ENCODE measurements around the gene TMED1. TPM values are rescaled to one million over a fixed set of nuclear protein-coding genes. Genes with fewer than 3 reads are reported as not detected.

TMED1 gene
- total and polyA plus RNA-seq, 2 of the 8 experiments (the other 6 are each of a cell fraction or from before 2014, with no cell fraction given), result 26.9 to 31.9 TPM

- TF ChIP-seq, protein P1, sequence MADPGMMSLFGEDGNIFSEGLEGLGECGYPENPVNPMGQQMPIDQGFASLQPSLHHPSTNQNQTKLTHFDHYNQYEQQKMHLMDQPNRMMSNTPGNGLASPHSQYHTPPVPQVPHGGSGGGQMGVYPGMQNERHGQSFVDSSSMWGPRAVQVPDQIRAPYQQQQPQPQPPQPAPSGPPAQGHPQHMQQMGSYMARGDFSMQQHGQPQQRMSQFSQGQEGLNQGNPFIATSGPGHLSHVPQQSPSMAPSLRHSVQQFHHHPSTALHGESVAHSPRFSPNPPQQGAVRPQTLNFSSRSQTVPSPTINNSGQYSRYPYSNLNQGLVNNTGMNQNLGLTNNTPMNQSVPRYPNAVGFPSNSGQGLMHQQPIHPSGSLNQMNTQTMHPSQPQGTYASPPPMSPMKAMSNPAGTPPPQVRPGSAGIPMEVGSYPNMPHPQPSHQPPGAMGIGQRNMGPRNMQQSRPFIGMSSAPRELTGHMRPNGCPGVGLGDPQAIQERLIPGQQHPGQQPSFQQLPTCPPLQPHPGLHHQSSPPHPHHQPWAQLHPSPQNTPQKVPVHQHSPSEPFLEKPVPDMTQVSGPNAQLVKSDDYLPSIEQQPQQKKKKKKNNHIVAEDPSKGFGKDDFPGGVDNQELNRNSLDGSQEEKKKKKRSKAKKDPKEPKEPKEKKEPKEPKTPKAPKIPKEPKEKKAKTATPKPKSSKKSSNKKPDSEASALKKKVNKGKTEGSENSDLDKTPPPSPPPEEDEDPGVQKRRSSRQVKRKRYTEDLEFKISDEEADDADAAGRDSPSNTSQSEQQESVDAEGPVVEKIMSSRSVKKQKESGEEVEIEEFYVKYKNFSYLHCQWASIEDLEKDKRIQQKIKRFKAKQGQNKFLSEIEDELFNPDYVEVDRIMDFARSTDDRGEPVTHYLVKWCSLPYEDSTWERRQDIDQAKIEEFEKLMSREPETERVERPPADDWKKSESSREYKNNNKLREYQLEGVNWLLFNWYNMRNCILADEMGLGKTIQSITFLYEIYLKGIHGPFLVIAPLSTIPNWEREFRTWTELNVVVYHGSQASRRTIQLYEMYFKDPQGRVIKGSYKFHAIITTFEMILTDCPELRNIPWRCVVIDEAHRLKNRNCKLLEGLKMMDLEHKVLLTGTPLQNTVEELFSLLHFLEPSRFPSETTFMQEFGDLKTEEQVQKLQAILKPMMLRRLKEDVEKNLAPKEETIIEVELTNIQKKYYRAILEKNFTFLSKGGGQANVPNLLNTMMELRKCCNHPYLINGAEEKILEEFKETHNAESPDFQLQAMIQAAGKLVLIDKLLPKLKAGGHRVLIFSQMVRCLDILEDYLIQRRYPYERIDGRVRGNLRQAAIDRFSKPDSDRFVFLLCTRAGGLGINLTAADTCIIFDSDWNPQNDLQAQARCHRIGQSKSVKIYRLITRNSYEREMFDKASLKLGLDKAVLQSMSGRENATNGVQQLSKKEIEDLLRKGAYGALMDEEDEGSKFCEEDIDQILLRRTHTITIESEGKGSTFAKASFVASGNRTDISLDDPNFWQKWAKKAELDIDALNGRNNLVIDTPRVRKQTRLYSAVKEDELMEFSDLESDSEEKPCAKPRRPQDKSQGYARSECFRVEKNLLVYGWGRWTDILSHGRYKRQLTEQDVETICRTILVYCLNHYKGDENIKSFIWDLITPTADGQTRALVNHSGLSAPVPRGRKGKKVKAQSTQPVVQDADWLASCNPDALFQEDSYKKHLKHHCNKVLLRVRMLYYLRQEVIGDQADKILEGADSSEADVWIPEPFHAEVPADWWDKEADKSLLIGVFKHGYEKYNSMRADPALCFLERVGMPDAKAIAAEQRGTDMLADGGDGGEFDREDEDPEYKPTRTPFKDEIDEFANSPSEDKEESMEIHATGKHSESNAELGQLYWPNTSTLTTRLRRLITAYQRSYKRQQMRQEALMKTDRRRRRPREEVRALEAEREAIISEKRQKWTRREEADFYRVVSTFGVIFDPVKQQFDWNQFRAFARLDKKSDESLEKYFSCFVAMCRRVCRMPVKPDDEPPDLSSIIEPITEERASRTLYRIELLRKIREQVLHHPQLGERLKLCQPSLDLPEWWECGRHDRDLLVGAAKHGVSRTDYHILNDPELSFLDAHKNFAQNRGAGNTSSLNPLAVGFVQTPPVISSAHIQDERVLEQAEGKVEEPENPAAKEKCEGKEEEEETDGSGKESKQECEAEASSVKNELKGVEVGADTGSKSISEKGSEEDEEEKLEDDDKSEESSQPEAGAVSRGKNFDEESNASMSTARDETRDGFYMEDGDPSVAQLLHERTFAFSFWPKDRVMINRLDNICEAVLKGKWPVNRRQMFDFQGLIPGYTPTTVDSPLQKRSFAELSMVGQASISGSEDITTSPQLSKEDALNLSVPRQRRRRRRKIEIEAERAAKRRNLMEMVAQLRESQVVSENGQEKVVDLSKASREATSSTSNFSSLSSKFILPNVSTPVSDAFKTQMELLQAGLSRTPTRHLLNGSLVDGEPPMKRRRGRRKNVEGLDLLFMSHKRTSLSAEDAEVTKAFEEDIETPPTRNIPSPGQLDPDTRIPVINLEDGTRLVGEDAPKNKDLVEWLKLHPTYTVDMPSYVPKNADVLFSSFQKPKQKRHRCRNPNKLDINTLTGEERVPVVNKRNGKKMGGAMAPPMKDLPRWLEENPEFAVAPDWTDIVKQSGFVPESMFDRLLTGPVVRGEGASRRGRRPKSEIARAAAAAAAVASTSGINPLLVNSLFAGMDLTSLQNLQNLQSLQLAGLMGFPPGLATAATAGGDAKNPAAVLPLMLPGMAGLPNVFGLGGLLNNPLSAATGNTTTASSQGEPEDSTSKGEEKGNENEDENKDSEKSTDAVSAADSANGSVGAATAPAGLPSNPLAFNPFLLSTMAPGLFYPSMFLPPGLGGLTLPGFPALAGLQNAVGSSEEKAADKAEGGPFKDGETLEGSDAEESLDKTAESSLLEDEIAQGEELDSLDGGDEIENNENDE (IDR thresholded peaks at IDR 0.05; ENCODE audit: insufficient replicate concordance, low read length), result no peak
- peak; percentile 87 to 96 (median 88) for TF ChIP-seq CTCF (IDR thresholded peaks at IDR 0.05; ENCODE audit: control extremely low read depth in 1 of 3, insufficient read depth in 1 of 3, low read depth in 1 of 3, low read length in 3 of 3)
These were observed 28.5 kb upstream of the TMED1 start (continued) for GRCh38 chr19:10864538-10864899.
